Measurements from ENCODE around the gene DEPDC4.
"Not testable (repeated sequence)": the region's sequence is repeated elsewhere in the genome, so short reads cannot be mapped to it uniquely, and the experiment has no call there.

DEPDC4 gene

DNA sequence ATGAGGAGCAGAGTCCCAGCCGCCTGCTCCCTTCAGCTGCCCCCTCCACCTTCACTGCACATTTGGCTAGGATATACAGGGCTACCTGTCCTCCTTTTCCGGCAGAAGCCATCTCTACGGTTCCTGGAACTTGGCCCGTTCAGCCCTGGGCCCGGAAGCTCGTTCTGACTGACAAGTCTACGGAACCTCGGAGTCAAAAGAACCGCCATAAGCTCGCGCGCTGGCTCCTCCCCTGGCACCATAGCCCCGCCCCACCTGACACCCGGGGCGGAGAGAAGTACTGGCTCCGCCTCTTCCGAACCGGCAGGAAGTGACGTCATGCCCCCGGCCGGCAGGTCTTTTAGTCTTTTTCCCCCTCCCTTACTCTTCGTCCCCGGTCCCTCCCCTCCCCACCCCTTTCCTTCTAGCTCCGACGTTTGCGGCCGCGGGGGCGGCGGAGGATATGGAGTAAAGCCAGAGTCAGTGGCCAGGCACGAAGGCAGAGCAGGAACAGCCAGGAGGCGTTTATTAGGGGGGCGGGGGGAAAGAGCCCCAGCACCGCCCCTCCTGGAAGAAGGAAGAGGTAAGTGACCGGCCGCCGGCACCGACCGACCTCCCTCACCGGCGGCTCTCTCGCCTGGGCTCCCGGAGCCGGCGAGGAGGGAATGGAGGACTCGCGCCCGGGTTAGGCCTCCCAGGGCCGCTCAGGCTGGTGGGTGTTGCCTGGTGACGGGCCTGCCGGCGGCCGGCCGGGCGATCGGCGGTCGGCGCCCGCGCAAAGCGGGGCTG is at the start of gene DEPDC4, which contains the start of gene SCYL2:
Gene DEPDC4 (minus strand): TSS at position 245 of the 768 bp plus-strand sequence. CDS start 3 bp downstream, at position 242.
Gene SCYL2 (plus strand): TSS at position 343 of the 768 bp plus-strand sequence. CDS start 15,794 bp downstream, outside the sequence.
- H3K4me3 ChIP-seq (ENCODE audit: low read depth, low read length): peak within 1 kb of the TSS; percentile 87
- DNase-seq (ENCODE audit: low read depth): peak; percentile 93

DNA sequence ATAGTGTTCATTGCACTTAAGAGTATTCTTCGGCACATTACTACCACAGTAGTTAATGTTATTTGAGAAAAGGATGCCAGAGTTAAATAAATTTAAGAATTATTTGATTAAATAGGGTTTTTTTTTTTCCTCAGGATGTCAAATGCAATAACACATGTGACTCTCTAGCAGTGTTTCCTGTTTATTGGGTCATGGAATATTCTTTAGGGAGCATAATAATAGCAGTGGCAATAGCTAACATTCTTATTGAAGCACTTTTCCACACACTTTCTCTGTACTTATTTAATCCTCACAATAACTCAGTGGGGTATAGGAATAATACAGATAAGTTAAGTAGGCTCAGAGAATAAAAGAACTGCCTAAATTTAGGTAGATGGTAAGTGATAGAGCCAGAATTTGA is 44.4 kb upstream of the DEPDC4 start:
- no peak for DNase-seq (ENCODE audit: low read depth)
- H3K4me3 ChIP-seq (ENCODE audit: low read depth, low read length): no peak overlapping the region

DNA sequence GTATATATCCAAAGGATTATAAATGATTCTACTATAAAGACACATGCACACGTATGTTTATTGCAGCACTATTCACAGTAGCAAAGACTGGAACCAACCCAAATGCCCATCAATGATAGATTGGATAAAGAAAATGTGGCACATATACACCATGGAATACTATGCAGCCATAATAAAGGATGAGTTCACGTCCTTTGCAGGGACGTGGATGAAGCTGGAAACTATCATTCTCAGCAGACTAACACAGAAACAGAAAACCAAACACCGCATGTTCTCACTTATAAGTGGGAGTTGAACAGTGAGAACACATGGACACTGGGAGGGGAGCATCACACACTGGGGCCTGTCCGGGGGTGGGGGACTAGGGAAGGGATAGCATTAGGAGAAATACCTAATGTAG is 41.3 kb upstream of the DEPDC4 start:
- not testable (repeated sequence) for DNase-seq (ENCODE audit: low read depth); H3K4me3 ChIP-seq (ENCODE audit: low read depth, low read length)

DNA sequence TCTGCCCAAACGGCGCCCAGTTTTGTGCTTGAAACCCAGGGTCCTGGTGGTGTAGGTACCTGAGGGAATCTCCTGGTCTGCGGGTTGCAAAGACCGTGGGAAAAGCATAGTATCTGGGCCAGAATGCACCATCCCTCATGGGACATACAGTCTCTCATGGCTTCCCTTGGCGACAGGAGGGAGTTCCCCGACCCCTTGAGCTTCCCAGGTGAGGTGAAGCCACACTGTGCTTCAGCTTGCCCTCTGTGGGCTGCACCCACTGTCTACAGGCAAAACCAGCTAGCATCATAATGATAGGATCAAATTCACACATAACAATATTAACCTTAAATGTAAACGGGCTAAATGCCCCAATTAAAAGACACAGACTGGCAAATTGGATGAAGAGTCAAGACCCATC is 37.5 kb upstream of the DEPDC4 start:
- H3K4me3 ChIP-seq (ENCODE audit: low read depth, low read length); DNase-seq (ENCODE audit: low read depth): not testable (repeated sequence)

DNA sequence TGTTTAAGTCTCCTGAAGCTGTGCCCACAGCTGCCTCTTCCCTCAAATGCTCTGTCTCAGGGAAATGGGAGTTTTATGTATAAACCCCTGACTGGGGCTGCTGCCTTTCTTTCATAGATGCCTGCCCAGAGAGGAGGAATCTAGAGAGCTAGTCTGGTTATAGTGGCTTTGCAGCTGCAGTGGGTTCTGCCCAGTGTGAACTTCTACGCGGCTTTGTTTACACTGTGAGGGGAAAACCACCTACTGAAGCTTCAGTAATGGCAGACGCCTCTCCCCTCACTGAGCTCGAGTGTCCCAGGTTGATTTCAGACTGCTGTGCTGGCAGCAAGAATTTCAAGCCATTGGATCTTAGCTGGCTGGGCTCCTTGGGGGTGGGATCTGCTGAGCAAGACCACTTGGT is 37.0 kb upstream of the DEPDC4 start:
- DNase-seq (ENCODE audit: low read depth): no peak

DNA sequence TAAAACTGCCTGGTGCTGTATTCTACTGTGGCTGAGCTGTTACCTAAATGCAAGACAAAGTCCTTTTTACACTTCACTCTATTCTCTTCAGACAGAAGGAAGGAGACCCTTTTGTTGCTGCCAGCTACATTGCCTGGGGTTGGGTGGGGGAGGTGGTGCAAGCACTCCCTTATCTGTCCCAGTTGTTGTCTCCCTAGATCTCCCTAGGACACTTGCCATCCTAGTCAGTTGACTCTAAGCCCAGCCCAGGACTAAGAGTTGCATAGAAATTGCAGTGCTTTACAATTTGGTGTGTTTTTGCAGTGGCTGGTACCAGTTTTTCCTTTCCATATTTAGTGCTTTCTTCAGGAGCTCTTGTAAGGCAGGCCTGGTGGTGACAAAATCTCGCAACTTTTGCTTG is 35.2 kb upstream of the DEPDC4 start:
- no peak overlapping the region for H3K4me3 ChIP-seq (ENCODE audit: low read depth, low read length)
- DNase-seq (ENCODE audit: low read depth): no peak

More for the DNA sequence above, 37.0 kb upstream of the DEPDC4 start:
- H3K4me3 ChIP-seq (ENCODE audit: low read depth, low read length): no peak overlapping the region

DNA sequence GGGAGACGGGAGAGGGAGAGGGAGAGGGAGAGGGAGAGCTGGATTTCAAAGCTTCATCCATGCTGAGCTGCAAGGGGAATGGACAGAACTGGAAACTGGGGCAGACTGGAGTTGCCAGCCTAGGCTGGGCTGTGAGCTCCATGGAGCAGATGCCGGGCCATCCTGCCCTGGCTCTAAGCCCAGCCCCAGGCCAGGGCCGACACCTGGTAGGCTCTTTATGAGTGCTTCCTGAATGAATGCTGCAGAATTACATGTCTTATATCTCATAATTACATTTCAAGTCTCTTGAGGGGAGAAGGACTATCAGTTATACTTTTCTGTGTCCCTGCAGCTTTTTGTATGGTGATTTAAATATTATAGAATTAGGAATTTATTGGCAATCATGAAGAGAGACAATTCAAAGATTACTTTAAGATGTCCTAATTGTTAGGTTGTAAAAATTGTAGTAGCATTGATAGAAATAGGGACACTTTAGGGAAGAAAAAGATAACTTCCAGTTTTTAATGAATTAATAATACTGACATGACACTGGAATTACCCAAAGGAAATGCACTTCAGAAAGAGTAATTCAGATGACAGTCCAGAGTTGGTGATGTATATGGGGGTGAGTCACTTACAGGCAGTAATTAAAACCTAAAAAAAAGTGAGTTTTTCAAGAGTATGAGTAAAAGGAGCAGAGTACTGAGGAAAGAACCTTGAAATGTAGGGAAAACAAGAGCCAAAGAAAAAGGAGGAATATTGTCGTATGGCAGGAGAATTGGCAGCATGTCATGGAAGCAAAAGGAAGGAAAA is 29.1 kb upstream of the DEPDC4 start:
- no peak for DNase-seq (ENCODE audit: low read depth)
- H3K4me3 ChIP-seq (ENCODE audit: low read depth, low read length): no peak overlapping the region

DNA sequence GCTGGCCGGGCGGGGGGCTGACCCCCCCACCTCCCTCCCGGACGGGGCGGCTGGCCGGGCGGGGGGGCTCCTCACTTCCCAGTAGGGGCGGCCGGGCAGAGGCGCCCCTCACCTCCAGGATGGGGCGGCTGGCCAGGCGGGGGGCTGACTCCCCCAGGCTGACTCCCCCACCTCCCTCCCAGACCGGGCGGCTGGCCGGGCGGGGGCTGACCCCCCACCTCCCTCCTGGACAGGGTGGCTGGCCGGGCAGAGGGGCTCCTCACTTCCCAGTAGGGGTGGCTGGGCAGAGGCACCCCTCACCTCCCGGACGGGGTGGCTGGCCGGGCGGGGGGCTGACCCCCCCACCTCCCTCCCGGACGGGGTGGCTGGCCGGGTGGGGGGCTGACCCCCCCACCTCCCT is 27.5 kb upstream of the DEPDC4 start:
- DNase-seq (ENCODE audit: low read depth); H3K4me3 ChIP-seq (ENCODE audit: low read depth, low read length): not testable (repeated sequence)

DNA sequence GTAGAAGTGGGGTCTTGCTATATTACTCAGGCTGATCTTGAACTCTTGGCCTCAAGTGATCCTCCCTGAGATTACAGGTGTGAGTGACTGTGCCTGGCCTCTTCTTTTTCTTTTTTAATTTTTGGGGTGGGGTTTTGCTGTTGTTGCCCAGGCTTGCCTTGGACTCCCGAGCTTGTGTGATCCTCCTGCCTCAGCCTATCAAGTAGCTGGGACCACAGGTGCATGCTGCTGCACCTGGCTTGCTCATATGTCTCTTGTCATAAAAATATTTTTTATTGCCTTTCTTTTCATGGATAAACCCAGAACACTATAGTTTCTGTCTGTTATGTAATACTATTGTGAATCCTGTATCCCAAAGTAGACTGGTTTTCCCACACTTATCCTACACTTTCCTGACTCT is 26.1 kb upstream of the DEPDC4 start:
- DNase-seq (ENCODE audit: low read depth): no peak
- H3K4me3 ChIP-seq (ENCODE audit: low read depth, low read length): no peak overlapping the region

DNA sequence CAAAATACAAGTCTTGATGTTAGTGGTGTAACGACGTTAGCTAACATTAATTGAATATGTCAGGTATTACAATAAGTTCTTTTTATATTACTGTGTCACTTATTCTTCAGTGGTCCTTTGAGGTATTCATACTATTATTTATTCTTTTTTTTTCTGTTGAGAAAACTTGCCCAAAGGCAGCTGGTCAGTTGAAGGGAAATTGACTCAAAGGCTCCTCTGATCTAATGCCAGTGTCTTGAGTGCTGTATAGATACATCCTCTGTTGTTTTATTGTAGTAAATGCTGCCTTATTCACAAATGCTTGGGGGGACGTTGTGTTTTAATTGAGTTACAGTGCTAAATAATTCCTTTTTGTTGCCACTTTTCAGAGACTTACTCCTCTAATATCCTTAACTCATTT is 23.1 kb upstream of the DEPDC4 start:
- DNase-seq (ENCODE audit: low read depth): no peak

DNA sequence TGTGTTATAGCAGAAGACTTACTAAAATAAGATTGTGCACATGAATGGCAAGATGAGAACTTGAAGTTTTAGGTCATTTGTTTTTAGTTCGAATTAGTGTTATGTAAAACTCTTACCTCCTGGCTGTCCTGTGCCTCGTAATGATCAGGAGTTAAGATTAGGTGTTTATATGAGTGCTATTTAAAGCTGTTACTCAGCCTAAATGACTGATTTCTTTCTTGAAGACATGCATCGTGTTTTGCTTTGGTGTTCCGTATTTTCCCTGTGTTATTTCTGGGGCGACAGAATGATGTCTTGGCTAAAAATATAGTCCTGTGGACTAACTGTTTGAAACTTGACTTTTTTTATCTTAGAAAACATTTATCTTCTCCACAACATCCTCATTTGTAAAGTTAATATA is 22.2 kb upstream of the DEPDC4 start:
- DNase-seq (ENCODE audit: low read depth): no peak
- no peak overlapping the region for H3K4me3 ChIP-seq (ENCODE audit: low read depth, low read length)

More for the DNA sequence above, 23.1 kb upstream of the DEPDC4 start:
- no peak overlapping the region for H3K4me3 ChIP-seq (ENCODE audit: low read depth, low read length)

DNA sequence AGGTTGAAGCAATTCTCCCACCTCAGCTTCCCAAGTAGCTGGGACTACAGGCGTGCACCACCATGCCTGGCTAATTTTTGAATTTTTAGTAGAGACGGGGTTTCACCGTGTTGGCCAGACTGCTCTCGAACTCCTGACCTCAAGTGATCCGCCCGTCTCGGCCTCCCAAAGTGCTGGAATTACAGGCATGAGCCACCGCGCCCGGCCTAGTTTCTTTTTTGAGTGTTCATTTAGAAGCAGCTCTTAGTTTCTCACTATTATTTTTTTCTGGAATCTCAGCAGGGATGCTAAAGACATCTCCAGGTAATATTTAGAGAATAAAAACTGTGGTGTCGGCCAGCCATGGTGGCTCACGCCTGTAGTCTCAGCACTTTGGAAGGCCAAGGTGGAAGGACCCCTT is 17.7 kb upstream of the DEPDC4 start:
- H3K4me3 ChIP-seq (ENCODE audit: low read depth, low read length); DNase-seq (ENCODE audit: low read depth): not testable (repeated sequence)

DNA sequence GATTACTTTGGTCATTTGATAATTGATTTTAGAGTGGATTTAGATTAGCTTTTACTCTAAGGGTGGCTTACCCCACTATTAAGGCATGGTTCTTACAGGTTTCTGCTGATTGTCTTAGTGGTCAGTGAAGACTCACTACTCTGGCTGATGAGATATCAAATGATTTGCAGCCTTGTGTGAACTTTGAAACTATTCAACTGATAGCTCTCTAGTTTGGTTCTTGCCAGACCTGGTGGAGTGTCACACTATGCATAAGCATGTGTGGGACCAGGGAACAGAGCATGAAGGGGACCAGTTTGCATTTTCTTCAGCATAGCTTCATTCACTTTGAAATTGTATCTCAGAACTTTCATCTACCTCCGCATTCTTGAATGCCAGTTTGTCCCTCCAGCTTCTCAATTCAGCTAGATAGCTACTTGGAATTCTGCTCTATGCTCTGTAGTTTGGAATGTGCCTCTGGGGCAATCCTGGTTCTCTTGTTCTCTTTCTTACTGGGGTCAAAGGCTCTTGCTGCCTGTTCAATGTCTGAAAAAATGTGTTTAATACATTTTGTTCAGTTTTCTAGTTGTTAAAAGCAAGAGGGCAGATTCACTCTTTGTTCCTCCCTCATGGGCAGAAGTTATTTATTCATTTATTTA is 12.8 kb upstream of the DEPDC4 start:
- no peak overlapping the region for H3K4me3 ChIP-seq (ENCODE audit: low read depth, low read length)
- no peak for DNase-seq (ENCODE audit: low read depth)

DNA sequence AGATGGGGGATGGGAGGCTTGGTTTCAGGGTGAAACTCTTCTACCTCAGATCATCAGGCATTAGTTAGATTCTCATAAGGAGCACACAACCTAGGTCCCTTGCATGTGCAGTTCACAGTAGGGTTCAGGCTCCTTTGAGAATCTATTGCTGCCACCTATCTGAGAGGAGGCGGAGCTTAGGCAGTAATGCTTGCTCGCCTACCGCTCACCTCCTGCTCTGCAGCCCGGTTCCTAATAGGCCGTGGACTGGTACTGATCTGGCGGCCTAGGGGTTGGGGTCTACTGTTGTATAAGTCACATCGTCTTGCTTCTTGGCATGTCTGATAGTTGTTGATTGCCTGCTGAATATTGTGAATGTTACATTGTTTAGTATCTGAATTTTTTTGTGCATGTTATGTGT is 12.3 kb upstream of the DEPDC4 start:
- DNase-seq (ENCODE audit: low read depth): no peak
- no peak overlapping the region for H3K4me3 ChIP-seq (ENCODE audit: low read depth, low read length)

DNA sequence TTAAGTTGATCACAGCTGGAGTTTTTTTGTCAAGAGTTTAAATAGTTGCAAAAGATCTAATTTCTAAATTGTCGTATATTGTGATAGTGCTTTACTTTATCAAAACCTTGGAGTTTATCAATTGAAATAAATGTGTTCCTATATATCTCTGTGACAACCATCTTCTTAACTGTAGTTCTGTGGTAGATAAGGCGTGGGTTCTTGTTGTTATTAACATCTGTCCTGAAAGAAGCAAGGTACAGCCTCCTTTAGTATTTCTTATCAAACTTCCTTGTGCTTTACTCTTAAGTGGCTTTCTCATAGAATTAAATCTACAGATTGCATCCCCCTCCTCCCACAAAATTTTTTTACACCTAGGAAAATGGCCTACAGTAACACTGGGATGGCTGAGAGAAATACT is 7.4 kb upstream of the DEPDC4 start:
- DNase-seq (ENCODE audit: low read depth): no peak
- H3K4me3 ChIP-seq (ENCODE audit: low read depth, low read length): no peak overlapping the region

DNA sequence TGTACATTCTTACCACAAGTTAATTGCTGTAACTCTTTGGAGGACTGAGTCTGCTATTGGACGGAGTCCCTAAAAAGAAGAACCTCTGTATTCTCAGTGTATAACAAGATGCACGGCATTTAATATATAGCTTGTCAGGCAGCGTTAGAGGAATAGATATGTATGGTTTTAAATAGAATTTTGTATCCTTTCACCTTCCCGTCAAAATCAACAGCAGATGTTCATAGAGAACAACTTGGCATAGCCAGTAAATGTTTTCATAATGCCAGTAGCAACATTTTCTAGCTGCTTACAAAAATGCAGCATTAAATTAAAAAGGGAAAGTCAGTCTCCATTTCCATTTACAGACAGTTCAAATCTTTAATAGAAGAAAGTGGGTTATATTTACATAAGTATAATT is 6.9 kb upstream of the DEPDC4 start:
- DNase-seq (ENCODE audit: low read depth): no peak
- H3K4me3 ChIP-seq (ENCODE audit: low read depth, low read length): no peak overlapping the region

DNA sequence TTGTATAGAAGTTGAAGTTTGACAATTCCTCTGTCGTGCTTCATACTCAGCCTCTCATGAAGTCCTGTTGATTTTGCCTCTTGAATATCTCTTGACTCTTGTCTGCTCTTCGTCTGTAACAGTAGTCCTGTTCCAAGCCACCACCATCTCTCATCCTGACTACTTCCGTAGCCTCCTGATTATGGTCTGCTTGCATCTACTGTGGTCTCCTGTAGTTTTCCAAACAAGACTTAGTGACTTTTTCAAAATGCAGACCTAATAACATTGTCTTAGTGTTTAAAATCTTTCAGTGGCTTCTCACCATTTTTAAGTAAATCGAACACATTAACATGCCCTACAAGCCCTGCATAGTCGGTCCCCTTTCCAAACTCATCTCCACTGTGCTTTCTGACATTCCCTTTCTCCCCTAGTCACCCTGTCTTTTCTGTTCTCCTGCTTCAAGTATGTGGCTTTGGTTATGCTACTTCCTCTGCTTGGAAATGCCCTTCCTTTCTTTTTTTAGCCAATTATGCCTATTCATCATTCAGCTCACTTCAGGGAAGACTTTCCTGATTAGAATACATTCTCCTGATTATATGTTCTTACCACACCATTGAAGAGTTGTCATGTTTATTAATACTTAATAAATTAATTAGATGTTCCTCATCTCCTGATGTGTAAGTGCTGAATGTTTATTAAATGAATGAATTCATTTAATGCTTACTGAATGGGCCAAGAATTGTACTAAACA is 2.1 kb upstream of the DEPDC4 start:
- no peak for DNase-seq (ENCODE audit: low read depth)
- H3K4me3 ChIP-seq (ENCODE audit: low read depth, low read length): peak overlapping the region; percentile 87

DNA sequence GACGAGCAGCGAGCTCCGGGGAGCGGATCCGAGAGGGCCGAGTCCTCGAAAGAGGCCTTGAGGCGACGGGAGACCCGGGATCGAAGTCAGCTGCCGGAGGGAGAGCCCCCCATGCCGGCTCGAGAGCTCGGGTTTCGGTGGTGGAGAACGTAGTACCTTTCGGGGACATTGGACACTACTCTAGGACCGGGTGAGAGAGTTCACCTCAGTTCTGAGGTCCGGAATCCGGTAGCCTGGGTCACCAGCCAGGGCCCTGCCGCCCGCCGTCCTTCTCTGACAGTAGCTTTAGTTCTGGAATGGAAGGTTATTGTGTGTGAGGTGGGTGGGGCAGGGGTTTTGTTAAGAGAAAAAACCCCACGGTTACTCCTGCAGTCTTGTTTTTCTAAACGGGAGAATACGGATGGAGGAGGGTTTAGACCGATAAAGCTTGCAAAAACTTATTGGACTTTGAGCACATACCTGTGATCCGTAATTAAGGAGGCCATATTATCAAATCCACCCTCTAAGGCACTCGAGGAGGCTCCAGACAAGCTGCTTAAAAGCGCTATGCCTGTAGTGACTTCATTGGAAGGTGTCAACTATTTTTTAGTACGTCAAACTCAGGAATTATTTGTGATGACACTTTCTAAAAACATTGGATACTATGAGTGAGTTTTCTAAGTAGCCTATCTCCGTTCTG is 863 bp upstream of the DEPDC4 start:
- DNase-seq (ENCODE audit: low read depth): no peak
- peak overlapping the region; percentile 87 for H3K4me3 ChIP-seq (ENCODE audit: low read depth, low read length)

DNA sequence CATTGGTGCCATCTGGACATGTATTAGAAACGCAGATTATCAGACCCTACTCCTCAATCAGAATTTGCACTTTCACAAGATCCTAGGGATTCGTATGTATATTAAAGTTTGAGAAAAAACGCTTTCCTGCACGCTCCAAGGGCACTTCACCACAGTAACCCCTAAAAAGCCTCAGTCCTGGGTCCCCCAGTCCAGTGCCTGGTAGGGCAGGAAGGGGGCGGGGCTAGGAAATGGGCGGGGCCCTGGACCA is 369 bp downstream of the DEPDC4 start:
- H3K4me3 ChIP-seq (ENCODE audit: low read depth, low read length): peak overlapping the region; percentile 87
- no peak for DNase-seq (ENCODE audit: low read depth)
